Esophagus squamous epithelium (tissue), 5 donors: ENCODE results near the gene MARCHF10. TPM values are rescaled to one million over a fixed set of nuclear protein-coding genes. Genes with fewer than 3 reads are reported as not detected.
A peak's percentile ranks its signal among the peaks of the same experiment; 100 is the strongest.

Experiments used
- DNase-seq: peaks from one replicate; lab custom pipeline; 2025; lab: John Stamatoyannopoulos, UW
- H3K27ac ChIP-seq, 4 donors: fragments of 200-600 bp; sonication (generic); one replicate each; pipeline ENCODE4 v1.5.1; 2016 to 2019; ENCODE audit warnings: mild to moderate bottlenecking in 1 of 4
- H3K27me3 ChIP-seq, 4 donors: fragments of 200-600 bp; sonication (generic); 1 replicate in 3 of 4; 2 replicates in 1 of 4; pipeline versions ENCODE4 v1.5.1 to v1.6.0; 2017 to 2021; ENCODE audit warnings: antibody characterized with exemption in 1 of 4
- H3K36me3 ChIP-seq, 3 donors: fragments of 200-600 bp; sonication (generic); one replicate each; pipeline ENCODE4 v1.5.1; 2016 to 2019
- H3K4me1 ChIP-seq, 3 donors: fragments of 200-600 bp; sonication (generic); one replicate each; pipeline ENCODE4 v1.5.1; 2017 to 2019
- H3K4me3 ChIP-seq, 4 donors: fragments of 200-600 bp; sonication (generic); 1 replicate in 3 of 4; 2 replicates in 1 of 4; pipeline ENCODE4 v1.5.1; 2016 to 2019; ENCODE audit warnings: mild to moderate bottlenecking in 2 of 4, moderate library complexity in 1 of 4
- H3K9me3 ChIP-seq, 3 donors: fragments of 200-600 bp; sonication (generic); one replicate each; pipeline ENCODE4 v1.5.1; 2016 to 2019
- POLR2A ChIP-seq, 4 donors: fragments of 450-650 bp; IDR thresholded peaks; one replicate each; pipeline ENCODE4 v1.6.1; 2017; ENCODE audit warnings: antibody characterized with exemption in 4 of 4, mild to moderate bottlenecking in 4 of 4, moderate library complexity in 3 of 4
- WGBS, 2 donors: methylation state at CpG; one replicate each; pipeline ENCODE4 v1.1.5; 2018; 5-methylcytosine and 5-hydroxymethylcytosine counted together
- intact Hi-C: fragments of 100-400 bp; cut with DNase I; formaldehyde crosslinking; loops from one replicate; pipeline ENCODE4 v1.15.0; 2022
- total RNA-seq, 4 donors: library from RNA; depleted of rRNA; stranded (reverse); fragments of >200 nt; gene quantifications; one replicate each; pipeline ENCODE4 v1.1.0, GENCODE V29; 2016
- TF ChIP-seq, protein P1 (sequence below), 6 experiments: fragments of 450-650 bp in 4 of 6; fragments of 200-600 bp in 2 of 6; sonication (generic) in 2 of 6; IDR thresholded peaks; one replicate each; pipeline ENCODE4 v1.5.1; 2016 to 2019; ENCODE audit warnings: antibody characterized with exemption in 6 of 6, mild to moderate bottlenecking in 4 of 6, moderate library complexity in 4 of 6
- donor health status: DM: yes; HTN: yes; CAD: no.

MARCHF10 gene
- total RNA-seq, 4 donors from 2014 or later: not detected

DNA sequence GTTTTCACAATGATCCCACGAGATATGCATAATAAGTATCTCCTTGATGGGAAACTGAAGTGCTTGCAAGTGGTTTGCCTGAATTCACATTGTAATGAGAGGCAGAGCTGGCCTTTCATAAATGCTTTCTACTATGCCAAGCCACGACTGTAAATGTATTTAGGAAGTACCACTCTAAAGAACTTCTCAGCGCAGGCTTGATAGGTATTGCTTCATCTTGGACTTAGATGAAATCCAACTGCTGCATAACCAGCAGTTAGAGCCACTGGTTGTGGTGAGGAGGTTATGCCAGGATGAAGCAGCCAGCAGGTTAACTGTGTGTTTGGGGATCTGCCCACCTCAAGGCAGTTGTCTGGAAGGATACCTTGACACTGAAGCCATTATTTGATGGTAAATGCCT, 26.8 kb downstream of the MARCHF10 start:
- Histone ChIP-seq H3K4me1 (peaks cover 6 to 27% (median 6%) of the 10 kb centered on the region in 3 donors), H3K9me3 (no peaks in the 10 kb centered on the region), H3K4me3 (no peak overlapping the region), H3K36me3 (no peaks in the 10 kb centered on the region), H3K27ac (peak overlapping the region in 1 of 4 donors; percentile 26), H3K27me3 (peaks cover 0 to 2% (median 0%) of the 10 kb centered on the region in 4 donors)
- TF ChIP-seq, protein P1, sequence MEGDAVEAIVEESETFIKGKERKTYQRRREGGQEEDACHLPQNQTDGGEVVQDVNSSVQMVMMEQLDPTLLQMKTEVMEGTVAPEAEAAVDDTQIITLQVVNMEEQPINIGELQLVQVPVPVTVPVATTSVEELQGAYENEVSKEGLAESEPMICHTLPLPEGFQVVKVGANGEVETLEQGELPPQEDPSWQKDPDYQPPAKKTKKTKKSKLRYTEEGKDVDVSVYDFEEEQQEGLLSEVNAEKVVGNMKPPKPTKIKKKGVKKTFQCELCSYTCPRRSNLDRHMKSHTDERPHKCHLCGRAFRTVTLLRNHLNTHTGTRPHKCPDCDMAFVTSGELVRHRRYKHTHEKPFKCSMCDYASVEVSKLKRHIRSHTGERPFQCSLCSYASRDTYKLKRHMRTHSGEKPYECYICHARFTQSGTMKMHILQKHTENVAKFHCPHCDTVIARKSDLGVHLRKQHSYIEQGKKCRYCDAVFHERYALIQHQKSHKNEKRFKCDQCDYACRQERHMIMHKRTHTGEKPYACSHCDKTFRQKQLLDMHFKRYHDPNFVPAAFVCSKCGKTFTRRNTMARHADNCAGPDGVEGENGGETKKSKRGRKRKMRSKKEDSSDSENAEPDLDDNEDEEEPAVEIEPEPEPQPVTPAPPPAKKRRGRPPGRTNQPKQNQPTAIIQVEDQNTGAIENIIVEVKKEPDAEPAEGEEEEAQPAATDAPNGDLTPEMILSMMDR (IDR thresholded peaks at IDR 0.05): no peak
- TF ChIP-seq POLR2A (IDR thresholded peaks at IDR 0.05): no peak
- intact Hi-C loops: no loop called here
- WGBS, 2 donors: 40 to 50% methylated on average over 3 of the region's 3 CpGs
- DNase-seq: no peak

DNA sequence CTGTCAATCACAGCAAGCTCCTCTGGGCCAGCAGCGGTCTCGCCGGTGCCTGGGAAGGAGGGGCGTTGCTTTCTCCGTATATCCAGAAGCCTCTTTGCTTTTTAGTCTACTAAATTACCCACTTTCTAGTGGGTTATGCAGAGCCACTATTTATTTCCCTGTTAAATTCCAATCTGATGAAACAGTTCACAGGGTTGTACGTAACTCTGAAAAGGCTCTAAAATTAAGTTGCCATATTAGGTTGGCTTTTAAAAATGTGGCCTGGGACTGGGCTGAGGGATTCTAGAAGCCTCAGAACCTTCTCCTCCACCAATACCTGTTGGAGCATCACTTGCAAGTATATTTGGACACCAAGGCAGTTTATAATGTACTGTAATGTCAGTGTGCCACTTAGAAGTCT, 27.2 kb downstream of the MARCHF10 start:
- Histone ChIP-seq H3K4me1 (peaks cover 6 to 27% (median 6%) of the 10 kb centered on the region in 3 donors), H3K27ac (no peak overlapping the region), H3K27me3 (peaks cover 0 to 4% (median 0%) of the 10 kb centered on the region in 4 donors), H3K4me3 (no peak overlapping the region), H3K9me3 (no peaks in the 10 kb centered on the region), H3K36me3 (no peaks in the 10 kb centered on the region)
- DNase-seq: no peak
- intact Hi-C loops: no loop called here
- TF ChIP-seq POLR2A (IDR thresholded peaks at IDR 0.05): no peak
- TF ChIP-seq, protein P1 (IDR thresholded peaks at IDR 0.05): no peak
- WGBS, 2 donors: 77 to 83% methylated on average over 6 of the region's 6 CpGs

DNA sequence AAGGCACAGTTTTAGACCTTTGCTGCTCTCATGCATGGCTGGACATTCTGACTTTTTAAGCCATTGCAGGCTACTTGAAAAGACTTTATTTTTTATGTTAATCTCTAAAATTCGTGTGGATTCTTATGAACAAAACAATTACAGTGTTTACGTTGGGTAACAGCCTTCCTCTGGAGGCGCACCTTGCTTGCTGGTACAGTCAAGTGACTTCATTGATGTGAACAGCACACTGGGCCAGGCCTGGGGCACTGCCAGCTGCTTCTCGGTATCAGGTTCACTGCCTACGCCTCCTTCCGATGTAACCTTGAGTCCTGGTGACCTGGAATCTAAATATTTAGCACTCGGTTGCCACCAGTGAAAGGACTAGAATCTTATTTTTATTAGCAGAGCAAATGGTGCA, 27.8 kb downstream of the MARCHF10 start:
- Histone ChIP-seq H3K27me3 (peaks cover 0 to 4% (median 0%) of the 10 kb centered on the region in 4 donors), H3K9me3 (no peaks in the 10 kb centered on the region), H3K4me3 (no peak overlapping the region), H3K4me1 (peaks cover 6 to 27% (median 6%) of the 10 kb centered on the region in 3 donors), H3K27ac (peak overlapping the region in 2 of 4 donors; percentile 66 to 74), H3K36me3 (no peaks in the 10 kb centered on the region)
- WGBS, 2 donors: 61 to 66% methylated on average over 7 of the region's 7 CpGs
- no peak for DNase-seq
- intact Hi-C loops: no loop called here
- no peak for TF ChIP-seq POLR2A (IDR thresholded peaks at IDR 0.05)
- TF ChIP-seq, protein P1 (IDR thresholded peaks at IDR 0.05): peak in 1 of 6 experiments; percentile 20

DNA sequence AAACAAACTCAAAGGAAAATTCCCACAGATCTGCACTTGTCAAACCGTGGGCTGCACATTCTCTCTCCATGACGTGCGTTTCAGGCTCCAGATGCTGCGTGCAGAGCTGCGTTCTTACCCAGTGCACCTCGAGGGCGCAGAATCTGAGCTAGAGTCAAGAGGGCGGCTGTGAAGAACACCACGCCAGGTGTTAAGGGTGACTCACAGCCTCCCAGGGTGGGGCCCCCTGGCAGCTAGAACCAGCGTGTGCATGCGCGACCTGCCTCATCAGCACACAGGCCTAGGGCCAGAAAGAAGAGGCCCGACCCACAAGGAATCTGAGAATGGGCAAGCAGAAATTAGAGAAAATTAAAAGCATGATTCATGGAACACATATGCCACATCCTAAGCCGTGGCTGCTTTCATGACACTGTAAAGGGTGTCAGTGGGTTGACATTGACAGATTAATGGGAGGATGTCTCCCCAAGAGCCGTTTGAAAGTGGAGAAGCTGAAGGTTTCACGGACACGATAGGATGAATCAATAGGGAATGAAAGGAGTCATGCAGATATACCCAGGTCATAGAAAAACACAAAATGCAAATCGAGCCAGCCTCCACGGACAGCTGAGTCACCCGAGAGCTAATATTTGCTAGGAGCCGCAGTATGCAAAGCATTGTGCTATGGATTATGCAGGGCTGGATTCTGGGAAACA, 29.0 kb downstream of the MARCHF10 start:
- Histone ChIP-seq H3K4me3 (peak overlapping the region in 1 of 4 donors; percentile 3), H3K27ac (peak overlapping the region; percentile 62 to 76 (median 70)), H3K4me1 (peaks cover 6 to 27% (median 6%) of the 10 kb centered on the region in 3 donors), H3K36me3 (no peaks in the 10 kb centered on the region), H3K9me3 (no peaks in the 10 kb centered on the region), H3K27me3 (peaks cover 0 to 12% (median 0%) of the 10 kb centered on the region in 4 donors)
- DNase-seq: no peak
- no peak for TF ChIP-seq POLR2A (IDR thresholded peaks at IDR 0.05)
- TF ChIP-seq, protein P1 (IDR thresholded peaks at IDR 0.05): peak in 1 of 6 experiments; percentile 6
- 22 to 50% methylated on average over 15 to 16 of the region's 21 CpGs for WGBS, 2 donors
- intact Hi-C loops: no loop called here

DNA sequence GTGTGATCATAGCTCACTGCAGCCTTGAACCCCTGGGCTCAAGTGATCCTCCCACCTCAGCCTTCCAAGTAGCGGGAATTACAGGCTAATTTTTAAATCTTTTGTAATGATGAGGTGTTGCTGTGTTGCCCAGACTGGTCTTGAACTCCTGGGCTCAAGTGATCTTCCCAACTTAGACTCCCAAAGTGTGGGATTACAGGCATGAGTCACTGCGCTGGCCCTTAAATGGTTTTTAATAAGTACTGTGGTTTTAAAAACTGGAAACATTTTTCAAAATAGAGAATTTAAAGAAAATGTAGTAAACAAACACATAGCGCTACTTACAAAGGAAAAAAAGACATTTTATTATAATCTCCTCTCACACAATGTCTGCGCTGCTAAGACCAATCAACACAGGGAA, 32.2 kb downstream of the MARCHF10 start:
- TF ChIP-seq, protein P1 (IDR thresholded peaks at IDR 0.05): no peak
- TF ChIP-seq POLR2A (IDR thresholded peaks at IDR 0.05): no peak
- 81 to 88% methylated on average over 4 of the region's 4 CpGs for WGBS, 2 donors

More for the DNA sequence above, 32.2 kb downstream of the MARCHF10 start:
- Histone ChIP-seq H3K27me3 (peaks cover 0 to 25% (median 0%) of the 10 kb centered on the region in 4 donors), H3K4me3 (no peak overlapping the region), H3K27ac (no peak overlapping the region), H3K36me3 (no peaks in the 10 kb centered on the region), H3K9me3 (no peaks in the 10 kb centered on the region), H3K4me1 (peaks cover 6 to 25% (median 6%) of the 10 kb centered on the region in 3 donors)
- no peak for DNase-seq
- intact Hi-C loops: no loop called here
